ENCODE measurements around the gene LHX2.

Gene LHX2

GRCh38 chr9:124022201-124023121 lies 10.9 kb downstream of the LHX2 start:
- Histone ChIP-seq H3K79me2 (ENCODE audit: low read length) (no peaks in the 10 kb centered on the region), H3K27me3 (ENCODE audit: low read depth, low read length) (peaks cover 38% of the 10 kb centered on the region), H3K4me2 (ENCODE audit: low read length) (no peak overlapping the region), H3K4me1 (ENCODE audit: low read length) (peaks cover 8% of the 10 kb centered on the region), H3K36me3 (replicated peaks; ENCODE audit: low read depth, low read length) (no peaks in the 10 kb centered on the region), H3K9me3 (ENCODE audit: insufficient read depth, low read length) (no peaks in the 10 kb centered on the region), H3K27ac (ENCODE audit: low read length) (no peak overlapping the region), H2AFZ (ENCODE audit: low read depth, low read length) (no peak overlapping the region), H4K20me1 (ENCODE audit: insufficient read depth, low read length) (peaks cover 6% of the 10 kb centered on the region; the same call in 1 of the 2 replicates), H3K4me3 (ENCODE audit: low read length) (no peak overlapping the region), H3K9ac (ENCODE audit: low read length) (no peak overlapping the region)
- TF ChIP-seq CTCF (IDR thresholded peaks at IDR 0.05; ENCODE audit: low read depth, low read length) (no peak), EZH2phosphoT487 (IDR thresholded peaks at IDR 0.05; ENCODE audit: low read depth) (no peak)

- H3K27ac ChIP-seq (ENCODE audit: low read length), result no peak overlapping the region
- no peak overlapping the region for H3K4me2 ChIP-seq (ENCODE audit: low read length)
- no peaks in the 10 kb centered on the region for H3K9me3 ChIP-seq (ENCODE audit: insufficient read depth, low read length)
- peaks cover 6% of the 10 kb centered on the region; the same call in 1 of the 2 replicates for H4K20me1 ChIP-seq (ENCODE audit: insufficient read depth, low read length)
- H3K79me2 ChIP-seq (ENCODE audit: low read length), result no peaks in the 10 kb centered on the region
- no peak overlapping the region for H3K9ac ChIP-seq (ENCODE audit: low read length)
- H3K4me3 ChIP-seq (ENCODE audit: low read length), result no peak overlapping the region
- TF ChIP-seq EZH2phosphoT487 (IDR thresholded peaks at IDR 0.05; ENCODE audit: low read depth), result no peak
- TF ChIP-seq CTCF (IDR thresholded peaks at IDR 0.05; ENCODE audit: low read depth, low read length), result no peak
- peaks cover 8% of the 10 kb centered on the region for H3K4me1 ChIP-seq (ENCODE audit: low read length)
- H3K27me3 ChIP-seq (ENCODE audit: low read depth, low read length), result peaks cover 41% of the 10 kb centered on the region
- no peak overlapping the region for H2AFZ ChIP-seq (ENCODE audit: low read depth, low read length)
- no peaks in the 10 kb centered on the region for H3K36me3 ChIP-seq (replicated peaks; ENCODE audit: low read depth, low read length)
Observed at GRCh38 chr9:124024107-124024506, 12.5 kb downstream of the LHX2 start.

GRCh38 chr9:124029617-124030016 lies 18.0 kb downstream of the LHX2 start:
- Histone ChIP-seq H3K4me2 (ENCODE audit: low read length) (no peak overlapping the region), H3K9ac (ENCODE audit: low read length) (no peak overlapping the region), H2AFZ (ENCODE audit: low read depth, low read length) (no peak overlapping the region), H3K4me1 (ENCODE audit: low read length) (peaks cover 12% of the 10 kb centered on the region), H4K20me1 (ENCODE audit: insufficient read depth, low read length) (no peaks in the 10 kb centered on the region), H3K79me2 (ENCODE audit: low read length) (no peaks in the 10 kb centered on the region), H3K4me3 (ENCODE audit: low read length) (no peak overlapping the region), H3K36me3 (replicated peaks; ENCODE audit: low read depth, low read length) (no peaks in the 10 kb centered on the region), H3K27ac (ENCODE audit: low read length) (no peak overlapping the region), H3K27me3 (ENCODE audit: low read depth, low read length) (peaks cover 16% of the 10 kb centered on the region), H3K9me3 (ENCODE audit: insufficient read depth, low read length) (no peaks in the 10 kb centered on the region)
- TF ChIP-seq CTCF (IDR thresholded peaks at IDR 0.05; ENCODE audit: low read depth, low read length), result no peak
- no peak for TF ChIP-seq EZH2phosphoT487 (IDR thresholded peaks at IDR 0.05; ENCODE audit: low read depth)

GRCh38 chr9:124030969-124031451 lies 19.4 kb downstream of the LHX2 start:
- Histone ChIP-seq H3K27ac (ENCODE audit: low read length) (no peak overlapping the region), H2AFZ (ENCODE audit: low read depth, low read length) (no peak overlapping the region), H3K79me2 (ENCODE audit: low read length) (no peaks in the 10 kb centered on the region), H3K4me2 (ENCODE audit: low read length) (no peak overlapping the region), H3K9ac (ENCODE audit: low read length) (no peak overlapping the region), H3K4me3 (ENCODE audit: low read length) (no peak overlapping the region), H3K4me1 (ENCODE audit: low read length) (peaks cover 12% of the 10 kb centered on the region), H3K9me3 (ENCODE audit: insufficient read depth, low read length) (no peaks in the 10 kb centered on the region), H3K36me3 (replicated peaks; ENCODE audit: low read depth, low read length) (no peaks in the 10 kb centered on the region), H3K27me3 (ENCODE audit: low read depth, low read length) (peaks cover 16% of the 10 kb centered on the region), H4K20me1 (ENCODE audit: insufficient read depth, low read length) (no peaks in the 10 kb centered on the region)
- TF ChIP-seq CTCF (IDR thresholded peaks at IDR 0.05; ENCODE audit: low read depth, low read length) (no peak), EZH2phosphoT487 (IDR thresholded peaks at IDR 0.05; ENCODE audit: low read depth) (no peak)

Data from OCI-LY3 (cell line).